HPDE6-E6E7 (cell line): ENCODE measurements around the gene PCDHGB5.
A peak's percentile ranks its signal among the peaks of the same experiment; 100 is the strongest.
"Not testable (repeated sequence)": the region's sequence is repeated elsewhere in the genome, so short reads cannot be mapped to it uniquely, and the experiment has no call there.

Experiments used
- DNase-seq: peaks from one replicate; pipeline ENCODE4 v3.0.0; 2011; ENCODE audit warnings: missing footprints; ENCODE audit errors: extremely low spot score

PCDHGB5 gene

DNA sequence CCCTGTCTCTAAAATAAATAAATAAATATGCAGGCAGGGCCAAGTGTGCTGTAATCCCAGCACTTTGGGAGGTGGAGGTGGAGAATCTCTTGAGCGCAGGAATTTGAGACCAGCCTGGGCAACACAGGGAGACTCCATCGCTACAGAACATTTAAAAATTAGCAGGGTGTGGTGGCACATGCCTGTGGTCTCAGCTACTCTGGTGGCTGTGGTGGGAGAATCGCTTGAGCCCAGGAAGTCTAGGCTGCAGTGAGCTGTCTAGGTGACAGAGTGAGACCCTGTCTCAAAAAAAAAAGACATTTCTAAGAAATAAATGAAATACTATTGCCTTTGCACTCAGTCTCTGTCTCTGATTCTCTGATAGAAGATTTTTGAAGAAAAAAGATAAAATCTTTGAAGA is 13.8 kb downstream of the PCDHGB5 start:
- no peak for DNase-seq

DNA sequence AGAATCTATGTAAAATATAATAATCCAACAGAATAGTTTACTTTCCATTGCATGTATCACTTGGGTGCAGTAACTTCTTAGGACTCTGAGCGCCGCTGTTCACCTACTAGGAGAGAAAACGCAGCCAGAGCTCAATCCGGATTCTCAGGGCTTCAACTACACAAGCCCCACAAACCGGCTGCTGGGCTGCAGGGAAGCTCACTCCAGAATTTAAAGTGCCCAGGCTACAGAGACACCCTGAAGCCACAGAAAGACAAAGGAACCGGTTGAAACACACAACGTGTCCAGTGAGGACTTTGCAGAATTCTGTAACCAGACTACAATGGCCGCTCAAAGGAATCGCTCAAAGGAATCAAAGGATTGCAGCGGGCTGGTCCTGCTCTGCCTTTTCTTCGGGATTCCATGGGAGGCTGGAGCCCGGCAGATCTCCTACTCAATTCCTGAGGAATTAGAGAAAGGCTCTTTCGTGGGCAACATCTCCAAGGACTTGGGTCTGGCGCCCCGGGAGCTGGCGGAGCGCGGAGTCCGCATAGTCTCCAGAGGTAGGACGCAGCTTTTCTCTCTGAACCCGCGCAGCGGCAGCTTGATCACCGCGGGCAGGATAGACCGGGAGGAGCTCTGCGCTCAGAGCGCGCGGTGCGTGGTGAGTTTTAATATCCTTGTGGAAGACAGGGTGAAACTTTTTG is 15.2 kb downstream of the PCDHGB5 start, which contains the start of gene PCDHGA10:
Gene PCDHGA10 (plus strand): TSS at position 134 of the 686 bp plus-strand sequence. CDS start 189 bp downstream, at position 323.
- peak; percentile 59 for DNase-seq

GRCh38 chr5:141413540-141414069 is 15.9 kb downstream of the PCDHGB5 start:
- no peak for DNase-seq

DNA sequence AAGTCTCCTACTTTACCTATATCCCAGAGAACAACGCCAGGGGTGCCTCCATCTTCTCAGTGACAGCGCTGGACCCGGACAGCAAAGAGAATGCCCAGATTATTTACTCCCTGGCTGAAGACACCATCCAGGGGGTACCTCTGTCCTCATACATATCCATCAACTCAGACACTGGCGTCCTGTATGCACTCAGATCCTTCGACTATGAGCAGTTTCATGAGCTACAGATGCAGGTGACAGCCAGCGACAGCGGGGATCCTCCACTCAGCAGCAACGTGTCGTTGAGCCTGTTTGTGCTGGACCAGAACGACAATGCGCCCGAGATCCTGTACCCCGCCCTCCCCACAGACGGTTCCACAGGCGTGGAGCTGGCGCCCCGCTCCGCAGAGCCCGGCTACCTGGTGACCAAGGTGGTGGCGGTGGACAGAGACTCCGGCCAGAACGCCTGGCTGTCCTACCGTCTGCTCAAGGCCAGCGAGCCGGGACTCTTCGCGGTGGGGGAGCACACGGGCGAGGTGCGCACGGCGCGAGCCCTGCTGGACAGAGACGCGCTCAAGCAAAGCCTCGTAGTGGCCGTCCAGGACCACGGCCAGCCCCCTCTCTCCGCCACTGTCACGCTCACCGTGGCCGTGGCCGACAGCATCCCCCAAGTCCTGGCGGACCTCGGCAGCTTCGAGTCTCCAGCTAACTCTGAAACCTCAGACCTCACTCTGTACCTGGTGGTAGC is 17.0 kb downstream of the PCDHGB5 start:
- DNase-seq: not testable (repeated sequence)

- not testable (repeated sequence) for DNase-seq
Measured at GRCh38 chr5:141415275-141415618, 17.5 kb downstream of the PCDHGB5 start.

GRCh38 chr5:141417494-141418172 is 19.9 kb downstream of the PCDHGB5 start, which contains the start of gene PCDHGB7:
Gene PCDHGB7, plus strand, starts transcription at chr5:141417677. Its CDS starts 183 bp downstream, at chr5:141417860.
- DNase-seq: not testable (repeated sequence)

DNA sequence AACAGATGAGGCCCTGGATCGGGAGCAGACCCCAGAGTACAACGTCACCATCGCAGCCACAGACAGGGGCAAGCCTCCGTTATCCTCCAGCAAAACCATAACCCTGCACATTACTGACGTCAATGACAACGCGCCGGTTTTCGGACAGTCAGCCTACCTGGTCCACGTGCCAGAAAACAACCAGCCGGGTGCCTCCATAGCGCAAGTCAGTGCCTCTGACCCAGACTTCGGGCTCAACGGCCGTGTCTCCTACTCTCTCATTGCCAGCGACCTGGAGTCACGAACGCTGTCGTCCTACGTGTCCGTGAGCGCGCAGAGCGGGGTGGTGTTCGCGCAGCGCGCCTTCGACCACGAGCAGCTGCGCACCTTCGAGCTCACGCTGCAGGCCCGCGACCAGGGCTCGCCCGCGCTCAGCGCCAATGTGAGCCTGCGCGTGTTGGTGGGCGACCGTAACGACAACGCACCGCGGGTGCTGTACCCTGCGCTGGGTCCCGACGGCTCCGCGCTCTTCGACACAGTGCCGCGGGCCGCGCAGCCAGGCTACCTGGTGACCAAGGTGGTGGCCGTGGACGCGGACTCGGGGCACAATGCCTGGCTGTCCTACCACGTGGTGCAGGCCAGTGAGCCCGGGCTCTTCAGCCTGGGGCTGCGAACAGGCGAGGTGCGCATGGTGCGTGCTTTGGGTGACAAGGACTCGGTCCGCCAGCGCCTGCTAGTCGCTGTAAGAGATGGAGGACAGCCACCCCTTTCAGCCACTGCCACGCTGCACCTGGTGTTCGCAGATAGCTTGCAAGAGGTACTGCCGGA is 21.5 kb downstream of the PCDHGB5 start:
- DNase-seq: no peak

- DNase-seq: no peak
Measured at GRCh38 chr5:141420855-141421488, 23.2 kb downstream of the PCDHGB5 start, which contains the start of gene PCDHGA11. Gene PCDHGA11, plus strand, starts transcription at chr5:141421051. Its CDS starts 177 bp downstream, at chr5:141421228.

DNA sequence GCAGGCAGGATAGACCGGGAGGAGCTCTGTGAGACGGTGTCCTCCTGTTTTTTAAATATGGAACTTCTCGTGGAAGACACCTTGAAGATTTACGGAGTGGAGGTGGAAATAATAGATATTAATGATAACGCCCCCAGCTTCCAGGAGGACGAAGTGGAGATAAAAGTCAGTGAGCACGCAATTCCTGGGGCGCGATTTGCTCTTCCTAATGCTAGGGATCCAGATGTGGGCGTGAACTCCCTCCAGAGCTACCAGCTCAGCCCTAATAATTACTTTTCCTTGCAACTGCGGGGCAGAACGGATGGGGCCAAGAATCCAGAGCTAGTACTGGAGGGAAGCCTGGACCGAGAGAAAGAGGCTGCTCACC is 23.7 kb downstream of the PCDHGB5 start:
- no peak for DNase-seq

GRCh38 chr5:141422742-141423291 is 25.1 kb downstream of the PCDHGB5 start:
- no peak for DNase-seq

DNA sequence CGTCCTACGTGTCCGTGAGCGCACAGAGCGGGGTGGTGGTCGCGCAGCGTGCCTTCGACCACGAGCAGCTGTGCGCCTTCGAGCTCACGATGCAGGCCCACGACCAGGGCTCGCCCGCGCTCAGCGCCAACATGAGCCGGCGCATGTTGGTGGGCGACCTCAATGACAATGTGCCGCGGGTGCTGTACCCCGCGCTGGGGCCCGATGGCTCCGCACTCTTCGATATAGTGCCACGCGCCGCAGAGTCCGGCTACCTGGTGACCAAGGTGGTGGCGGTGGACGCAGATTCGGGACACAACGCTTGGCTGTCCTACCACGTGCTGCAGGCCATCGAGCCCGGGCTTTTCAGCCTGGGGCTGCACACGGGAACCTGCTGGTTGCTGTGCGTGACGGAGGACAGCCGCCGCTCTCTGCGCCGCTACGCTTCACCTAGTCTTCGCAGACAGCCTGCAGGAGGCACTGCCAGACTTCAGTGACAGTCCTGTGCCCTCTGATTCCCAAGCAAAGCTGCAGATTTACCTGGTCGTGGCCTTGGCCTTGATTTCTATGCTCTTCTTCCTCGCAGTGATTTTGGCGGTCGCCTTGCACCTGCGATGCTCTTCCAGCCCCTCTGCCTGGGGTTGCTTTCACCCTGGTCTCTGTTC is 30.2 kb downstream of the PCDHGB5 start:
- no peak for DNase-seq

DNA sequence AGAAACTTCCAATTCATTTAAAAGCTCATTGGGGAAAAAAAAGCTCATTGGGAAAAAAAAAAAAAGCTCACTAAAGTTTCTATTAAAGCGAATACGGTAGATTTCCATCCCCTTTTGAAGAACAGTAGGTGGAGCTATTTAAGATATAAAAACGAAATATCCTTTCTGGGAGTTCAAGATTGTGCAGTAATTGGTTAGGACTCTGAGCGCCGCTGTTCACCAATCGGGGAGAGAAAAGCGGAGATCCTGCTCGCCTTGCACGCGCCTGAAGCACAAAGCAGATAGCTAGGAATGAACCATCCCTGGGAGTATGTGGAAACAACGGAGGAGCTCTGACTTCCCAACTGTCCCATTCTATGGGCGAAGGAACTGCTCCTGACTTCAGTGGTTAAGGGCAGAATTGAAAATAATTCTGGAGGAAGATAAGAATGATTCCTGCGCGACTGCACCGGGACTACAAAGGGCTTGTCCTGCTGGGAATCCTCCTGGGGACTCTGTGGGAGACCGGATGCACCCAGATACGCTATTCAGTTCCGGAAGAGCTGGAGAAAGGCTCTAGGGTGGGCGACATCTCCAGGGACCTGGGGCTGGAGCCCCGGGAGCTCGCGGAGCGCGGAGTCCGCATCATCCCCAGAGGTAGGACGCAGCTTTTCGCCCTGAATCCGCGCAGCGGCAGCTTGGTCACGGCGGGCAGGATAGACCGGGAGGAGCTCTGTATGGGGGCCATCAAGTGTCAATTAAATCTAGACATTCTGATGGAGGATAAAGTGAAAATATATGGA is 32.8 kb downstream of the PCDHGB5 start, which contains the start of gene PCDHGA12:
Gene PCDHGA12 (plus strand): TSS at position 176 of the 782 bp plus-strand sequence. CDS start 253 bp downstream, at position 429.
- DNase-seq: peak; percentile 54

GRCh38 chr5:141431286-141431685 is 33.5 kb downstream of the PCDHGB5 start:
- no peak for DNase-seq

DNA sequence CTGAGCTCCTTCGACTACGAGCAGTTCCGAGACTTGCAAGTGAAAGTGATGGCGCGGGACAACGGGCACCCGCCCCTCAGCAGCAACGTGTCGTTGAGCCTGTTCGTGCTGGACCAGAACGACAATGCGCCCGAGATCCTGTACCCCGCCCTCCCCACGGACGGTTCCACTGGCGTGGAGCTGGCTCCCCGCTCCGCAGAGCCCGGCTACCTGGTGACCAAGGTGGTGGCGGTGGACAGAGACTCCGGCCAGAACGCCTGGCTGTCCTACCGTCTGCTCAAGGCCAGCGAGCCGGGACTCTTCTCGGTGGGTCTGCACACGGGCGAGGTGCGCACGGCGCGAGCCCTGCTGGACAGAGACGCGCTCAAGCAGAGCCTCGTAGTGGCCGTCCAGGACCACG is 34.6 kb downstream of the PCDHGB5 start:
- not testable (repeated sequence) for DNase-seq

- not testable (repeated sequence) for DNase-seq
Measured at GRCh38 chr5:141432726-141433125, 35.0 kb downstream of the PCDHGB5 start.

- DNase-seq: no peak
Measured at GRCh38 chr5:141434006-141434405, 36.3 kb downstream of the PCDHGB5 start.

DNA sequence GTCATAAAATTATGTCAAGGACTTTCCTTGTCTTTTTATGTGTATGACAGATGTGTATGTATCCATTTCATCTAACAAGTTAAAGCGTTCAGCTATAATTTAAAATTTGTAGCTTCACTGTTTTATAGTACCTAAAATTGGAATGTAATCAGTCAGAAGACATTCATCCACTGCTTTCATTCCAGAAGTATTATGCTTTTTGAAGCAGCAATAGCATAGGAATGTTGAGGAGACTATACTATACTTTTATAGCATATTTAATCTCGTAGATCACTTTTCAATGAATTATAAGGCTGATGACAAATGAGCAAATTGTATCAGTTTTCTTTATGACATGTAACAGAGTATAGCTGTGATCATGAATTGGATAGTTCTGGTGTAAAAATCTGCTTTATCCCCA is 39.5 kb downstream of the PCDHGB5 start:
- no peak for DNase-seq

- DNase-seq: no peak
Measured at GRCh38 chr5:141439411-141440141, 41.8 kb downstream of the PCDHGB5 start.
